Activated CD8-positive, alpha-beta memory T cell treated with anti-CD3 and anti-CD28 coated beads, Interleukin-2, amount 50 U/mL, for 1 hour (primary cell): ENCODE data around the gene TMEM63C.
"Not testable (repeated sequence)": the region's sequence is repeated elsewhere in the genome, so short reads cannot be mapped to it uniquely, and the experiment has no call there.

ENCODE experiments used
- DNase-seq: peaks from one replicate; pipeline ENCODE4 v3.0.0-alpha.2; 2020; ENCODE audit errors: extremely low read depth

TMEM63C gene

GRCh38 chr14:77157740-77158139 lies 23.9 kb upstream of the TMEM63C start:
- no peak for DNase-seq

GRCh38 chr14:77158175-77158881 lies 23.3 kb upstream of the TMEM63C start:
- no peak for DNase-seq

- DNase-seq = no peak
Measured at GRCh38 chr14:77158882-77159255, 22.7 kb upstream of the TMEM63C start.

GRCh38 chr14:77161011-77161410 lies 20.6 kb upstream of the TMEM63C start:
- no peak for DNase-seq

- no peak for DNase-seq
Measured at GRCh38 chr14:77170045-77170444, 11.6 kb upstream of the TMEM63C start.

GRCh38 chr14:77172916-77173315 lies 8.7 kb upstream of the TMEM63C start:
- DNase-seq = no peak

GRCh38 chr14:77173911-77174617 lies 7.5 kb upstream of the TMEM63C start:
- DNase-seq = not testable (repeated sequence)

- DNase-seq = no peak
Measured at GRCh38 chr14:77175843-77176242, 5.8 kb upstream of the TMEM63C start.

- DNase-seq = no peak
Measured at GRCh38 chr14:77177702-77178101, 3.9 kb upstream of the TMEM63C start.

GRCh38 chr14:77178656-77179055 lies 2.9 kb upstream of the TMEM63C start:
- DNase-seq = no peak

GRCh38 chr14:77180726-77181602 lies 634 bp upstream of the TMEM63C start:
- DNase-seq = no peak

- no peak for DNase-seq
Measured at GRCh38 chr14:77183896-77184295, 2.3 kb downstream of the TMEM63C start.

- DNase-seq = no peak
Measured at GRCh38 chr14:77184396-77185092, 2.9 kb downstream of the TMEM63C start.

GRCh38 chr14:77185093-77185465 lies 3.5 kb downstream of the TMEM63C start:
- DNase-seq = no peak

GRCh38 chr14:77186911-77187648 lies 5.5 kb downstream of the TMEM63C start:
- DNase-seq = no peak

- DNase-seq = no peak
Measured at GRCh38 chr14:77187649-77188012, 6.0 kb downstream of the TMEM63C start.

GRCh38 chr14:77189479-77189878 lies 7.9 kb downstream of the TMEM63C start:
- DNase-seq = no peak

GRCh38 chr14:77190977-77191376 lies 9.4 kb downstream of the TMEM63C start:
- DNase-seq = no peak

- DNase-seq = no peak
Measured at GRCh38 chr14:77194706-77195105, 13.1 kb downstream of the TMEM63C start.

- DNase-seq = no peak
Measured at GRCh38 chr14:77195766-77196165, 14.2 kb downstream of the TMEM63C start.

- DNase-seq = no peak
Measured at GRCh38 chr14:77197988-77198387, 16.4 kb downstream of the TMEM63C start.
